GM21717 (cell line): ENCODE results near the gene FADS6.
"Not testable (repeated sequence)": the region's sequence is repeated elsewhere in the genome, so short reads cannot be mapped to it uniquely, and the experiment has no call there.

ENCODE experiments used
- ATAC-seq: cut with Tn5 transposase; IDR thresholded peaks from one replicate; pipeline ENCODE4 v1.9.1; 2021; ENCODE audit warnings: mild to moderate bottlenecking, moderate library complexity; ENCODE audit not compliant: unreplicated experiment

FADS6 gene

DNA sequence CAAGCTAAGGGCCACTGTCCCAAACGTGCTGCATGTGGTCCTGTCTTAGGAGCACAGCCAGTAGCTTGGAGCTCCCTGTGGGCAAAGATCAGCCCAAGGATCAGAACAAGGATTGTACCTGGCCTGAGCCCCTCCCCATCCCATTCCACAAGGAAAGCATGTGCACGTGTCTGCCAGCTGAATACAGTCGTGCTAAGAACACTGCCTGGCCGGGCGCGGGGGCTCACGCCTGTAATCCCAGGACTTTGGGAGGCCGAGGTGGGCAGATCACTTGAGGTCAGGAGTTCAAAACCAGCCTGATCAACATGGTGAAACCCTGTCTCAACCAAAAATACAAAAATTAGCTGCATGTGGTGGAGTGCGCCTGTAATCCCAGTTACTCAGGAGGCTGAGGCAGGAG is 23.4 kb downstream of the FADS6 start:
- not testable (repeated sequence) for ATAC-seq

DNA sequence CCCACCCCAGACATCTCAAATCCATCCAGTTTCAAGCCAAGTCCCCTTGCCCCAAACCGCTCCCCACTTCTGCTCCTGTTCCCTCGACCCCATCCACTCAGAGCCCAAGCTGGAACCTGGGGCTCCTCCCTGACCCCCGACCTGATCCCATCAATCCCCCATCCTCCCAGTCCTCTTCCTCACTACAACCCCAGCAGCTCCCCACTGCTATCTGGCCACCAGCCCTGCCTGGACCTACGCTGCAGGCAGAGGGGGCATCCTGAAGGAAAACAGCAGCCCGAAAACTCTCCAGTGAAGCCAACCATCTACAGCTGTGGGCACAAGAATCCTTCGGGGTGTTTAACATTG is 24.6 kb downstream of the FADS6 start:
- ATAC-seq = no peak

DNA sequence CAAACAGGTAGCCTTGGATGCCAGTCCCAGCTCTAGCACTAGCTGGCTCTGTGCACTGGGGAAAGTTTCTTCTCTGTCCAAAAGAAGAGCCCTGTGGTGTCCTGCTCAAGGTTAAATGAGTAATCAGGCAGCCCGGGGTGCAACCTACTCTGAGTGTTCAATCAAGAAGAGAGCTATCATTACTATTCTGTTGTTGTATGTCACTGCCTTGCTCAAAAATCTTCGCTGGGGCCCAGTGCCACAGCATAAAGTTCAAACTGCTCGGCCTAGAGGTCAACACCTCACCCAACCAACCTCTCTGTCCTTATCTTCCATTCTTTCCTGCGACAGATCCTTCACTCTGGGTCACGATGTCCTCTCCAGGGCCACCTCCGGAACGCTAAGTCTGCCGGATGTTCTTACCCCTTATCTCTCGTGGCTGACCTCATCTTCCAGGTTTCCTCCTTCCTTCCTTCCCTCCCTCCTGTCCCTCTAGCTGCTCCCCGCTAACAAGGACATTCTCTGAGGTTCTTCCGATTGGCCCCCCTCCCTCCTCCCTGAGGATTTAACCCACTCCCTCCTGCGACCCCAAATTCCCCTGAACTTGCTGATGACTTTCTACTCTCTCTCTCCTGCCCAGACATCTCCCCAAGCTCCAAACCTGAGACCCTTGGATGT is 25.1 kb downstream of the FADS6 start:
- no peak for ATAC-seq

DNA sequence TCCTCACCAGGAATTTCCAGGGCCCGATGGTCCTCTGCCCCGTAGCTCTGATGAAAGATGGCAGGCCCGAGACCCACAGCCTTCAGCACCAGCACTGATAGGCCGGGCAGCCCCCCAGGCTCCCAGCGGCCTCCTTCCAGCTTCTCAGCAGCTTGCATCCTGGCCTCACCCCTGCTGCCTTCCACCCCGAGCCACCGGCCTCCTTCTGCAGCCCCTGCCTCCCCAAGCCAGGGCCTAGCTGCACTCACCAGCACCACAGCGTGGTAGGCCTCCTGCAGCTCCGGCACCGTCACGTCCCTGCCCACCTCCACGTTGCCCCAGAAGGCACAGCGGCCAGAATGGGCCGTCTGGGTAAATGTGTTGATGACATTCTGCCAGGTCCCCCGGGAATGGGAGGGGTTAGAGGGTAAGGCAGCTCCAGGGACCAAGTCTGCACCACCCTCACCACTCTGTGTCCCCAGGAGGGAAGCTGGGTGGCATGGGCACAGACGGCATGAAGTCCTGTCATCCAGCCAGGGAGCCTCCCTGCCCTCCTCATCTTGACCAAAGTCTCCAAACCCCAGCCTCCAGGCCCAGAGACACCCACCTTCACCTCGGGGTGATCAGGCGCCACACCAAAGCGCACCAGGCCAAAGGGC is 27.1 kb downstream of the FADS6 start:
- ATAC-seq = no peak

DNA sequence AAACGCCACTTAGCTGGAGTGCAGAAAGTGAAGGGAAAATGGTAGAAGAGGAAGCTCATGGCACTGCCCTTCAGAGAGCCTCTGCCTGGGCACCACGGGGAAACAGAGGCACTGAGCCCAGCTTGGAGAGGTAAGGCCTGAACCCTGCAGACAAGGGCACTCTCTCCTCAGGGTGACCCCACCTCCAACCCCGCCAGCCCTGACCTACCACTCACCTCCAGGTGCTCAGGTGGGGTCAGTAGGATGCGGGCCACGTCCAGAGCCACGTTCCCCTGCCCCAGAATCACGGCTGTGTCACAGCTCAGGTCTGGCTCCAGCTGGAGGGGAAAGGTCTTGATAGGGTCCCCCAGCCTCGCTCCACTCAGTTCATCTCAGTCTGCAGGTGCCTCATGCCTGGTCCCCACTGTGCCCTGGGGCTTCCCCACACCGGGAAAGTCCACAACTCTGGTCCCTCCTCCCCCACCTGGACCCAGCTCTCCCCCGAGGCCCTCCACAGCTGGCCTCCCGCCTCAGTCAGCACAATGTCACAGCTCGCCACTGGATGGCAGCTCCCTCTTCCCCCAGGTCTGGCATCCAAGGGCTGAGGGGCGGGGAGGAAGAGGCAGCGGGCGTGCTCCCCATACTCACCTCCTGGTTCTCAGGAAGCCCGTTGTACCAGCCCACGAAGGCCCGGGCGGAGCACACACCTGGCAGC is 27.8 kb downstream of the FADS6 start:
- no peak for ATAC-seq

DNA sequence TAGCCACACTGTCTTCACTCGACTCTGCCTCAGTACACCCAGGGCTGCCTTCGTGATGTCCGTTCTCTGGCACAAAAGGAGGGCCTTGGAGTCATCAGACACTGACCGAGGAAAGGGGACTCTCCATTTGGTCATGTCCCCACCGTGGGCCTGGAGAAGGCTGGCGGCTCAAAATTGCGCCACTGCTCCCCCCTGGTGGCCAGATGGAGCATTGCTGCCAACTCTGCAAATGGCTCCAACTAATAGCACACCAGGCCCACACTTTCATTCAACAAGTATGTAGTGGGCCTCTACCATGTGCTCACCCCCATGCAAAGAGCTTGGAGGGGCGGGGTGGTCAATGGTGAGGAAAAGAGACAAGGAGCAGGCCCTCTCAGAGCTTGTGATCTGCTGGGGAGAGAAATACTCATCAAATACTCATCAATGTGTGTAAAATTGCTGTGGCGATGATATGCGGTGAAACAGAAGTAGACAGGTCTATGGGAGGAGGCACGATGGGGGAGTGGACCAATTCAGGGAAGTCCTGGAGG is 28.5 kb downstream of the FADS6 start:
- ATAC-seq = no peak

DNA sequence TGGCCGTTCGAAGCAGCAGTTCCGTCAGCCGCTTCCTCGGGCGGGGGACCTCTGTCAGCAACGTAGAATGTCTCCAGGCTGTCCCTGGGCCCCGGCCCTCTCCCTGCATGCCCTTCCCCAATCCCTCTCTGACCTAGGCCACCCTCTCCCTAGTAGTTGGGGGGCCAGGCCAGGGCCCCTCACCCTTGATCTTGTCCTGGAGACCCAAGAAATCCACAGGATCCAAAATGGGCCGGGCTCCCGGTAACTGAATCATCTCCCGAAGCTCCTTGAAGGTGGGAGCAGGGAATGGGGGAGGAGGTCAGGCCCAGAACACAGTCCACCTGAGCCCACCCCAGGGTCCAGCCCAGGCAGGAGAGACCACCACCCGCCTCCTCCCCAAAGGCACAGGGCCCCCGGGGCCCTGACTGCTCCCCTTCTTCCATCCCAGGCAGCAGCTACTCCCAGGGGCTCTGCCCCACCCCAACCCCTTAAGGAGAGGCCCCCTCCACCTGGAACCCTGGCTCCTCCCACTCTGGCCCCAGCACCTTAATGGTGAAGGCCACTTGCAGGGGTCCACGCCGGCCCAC is 29.1 kb downstream of the FADS6 start:
- no peak for ATAC-seq

DNA sequence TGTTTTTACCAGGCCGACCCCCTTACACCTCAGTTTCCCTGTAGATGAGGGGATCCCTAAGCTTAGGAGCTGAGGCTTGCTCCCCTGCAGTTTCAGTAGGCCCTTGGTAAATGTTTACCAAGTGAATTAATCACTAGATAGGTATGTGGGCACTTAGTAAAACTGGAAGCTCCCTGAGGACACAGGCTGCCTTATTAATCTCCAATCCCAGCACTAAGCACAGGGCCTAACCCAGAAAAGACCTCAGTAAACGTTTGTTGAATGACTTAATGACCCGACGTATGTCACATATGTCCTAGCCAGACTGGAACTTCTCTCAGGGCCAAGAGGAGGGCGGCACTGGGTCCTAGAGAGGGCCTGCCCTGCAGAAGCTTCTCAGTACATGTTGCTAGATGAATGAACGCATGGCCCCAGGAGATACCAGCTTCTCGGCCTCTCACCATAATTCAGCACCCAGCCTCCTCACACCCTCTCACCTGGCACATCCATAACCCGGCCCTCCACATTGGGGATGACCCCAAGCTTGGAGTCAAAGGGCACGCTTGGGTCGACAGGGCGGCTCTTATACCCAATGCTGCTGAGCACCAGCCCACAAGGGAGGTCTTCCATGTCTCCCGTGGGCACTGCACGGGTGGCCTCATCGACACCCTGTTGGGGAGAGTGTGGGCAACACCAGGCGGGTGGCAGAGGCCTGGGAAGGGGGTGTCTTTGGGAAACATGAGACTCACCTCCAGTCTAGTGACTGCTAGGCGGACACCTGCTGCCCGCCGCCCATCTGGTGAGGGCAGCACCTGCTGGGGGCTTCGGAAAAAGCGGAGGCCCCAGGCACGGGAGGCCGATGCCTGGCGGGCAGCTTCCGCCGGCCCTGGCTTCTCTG is 29.8 kb downstream of the FADS6 start:
- ATAC-seq = no peak

DNA sequence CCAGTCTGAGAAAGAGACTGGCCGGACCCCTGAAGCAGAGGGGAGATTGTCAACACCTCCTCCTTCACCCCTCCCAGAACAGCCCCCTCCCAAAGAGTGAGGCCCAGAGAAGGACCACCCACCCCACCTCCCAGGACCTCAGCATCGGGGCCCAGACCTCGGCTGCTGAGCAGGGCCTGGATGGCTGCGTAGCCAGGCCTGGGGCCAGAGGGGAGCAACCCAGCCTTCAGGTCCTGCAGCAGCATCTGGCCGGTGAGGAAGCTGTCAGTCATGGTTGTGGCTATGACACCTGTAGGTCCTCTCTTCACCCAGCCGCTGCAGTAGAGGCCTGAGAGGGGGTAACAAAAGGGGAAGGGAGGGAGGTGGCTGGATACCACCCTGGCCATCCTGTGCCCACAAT is 30.5 kb downstream of the FADS6 start:
- ATAC-seq = no peak

DNA sequence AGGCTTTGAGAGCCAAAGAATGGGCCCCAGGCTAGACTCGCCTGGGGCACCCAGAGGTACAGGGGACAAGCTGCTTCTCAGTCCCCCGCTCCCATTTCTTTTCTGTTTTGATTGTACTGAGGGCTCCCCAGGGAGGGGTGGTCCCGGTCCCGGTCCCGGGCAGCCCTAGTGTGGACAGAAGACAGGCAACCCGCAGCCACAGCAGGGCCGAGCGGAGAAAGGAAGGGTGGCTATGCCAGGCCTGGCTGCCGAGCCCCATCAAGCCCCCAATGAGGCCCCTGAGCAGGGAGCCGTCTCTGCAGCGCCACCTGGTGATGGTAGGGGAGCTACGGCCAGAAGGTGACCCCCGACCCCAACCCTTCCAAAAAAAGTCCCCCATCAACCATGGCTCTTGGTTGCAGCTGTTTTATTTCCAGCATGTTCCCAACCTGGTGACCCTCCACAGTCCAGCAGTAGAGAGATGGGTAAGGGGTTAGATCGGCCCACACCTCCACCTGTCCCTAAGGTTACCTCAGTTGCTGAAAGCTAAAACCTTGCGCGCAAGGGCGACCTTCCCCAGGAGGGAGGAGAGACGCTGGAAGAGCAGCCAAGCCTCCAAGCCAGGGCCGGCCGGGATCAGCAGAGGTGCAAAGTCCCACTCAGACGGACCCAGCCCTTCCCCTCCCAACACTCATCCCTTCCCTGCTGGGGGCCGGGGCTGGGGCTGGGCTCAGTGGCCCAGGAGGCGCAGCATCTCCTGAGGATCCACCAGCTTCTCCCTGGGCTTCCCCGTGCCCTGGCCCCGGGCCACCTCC is 31.1 kb downstream of the FADS6 start:
- ATAC-seq = no peak

DNA sequence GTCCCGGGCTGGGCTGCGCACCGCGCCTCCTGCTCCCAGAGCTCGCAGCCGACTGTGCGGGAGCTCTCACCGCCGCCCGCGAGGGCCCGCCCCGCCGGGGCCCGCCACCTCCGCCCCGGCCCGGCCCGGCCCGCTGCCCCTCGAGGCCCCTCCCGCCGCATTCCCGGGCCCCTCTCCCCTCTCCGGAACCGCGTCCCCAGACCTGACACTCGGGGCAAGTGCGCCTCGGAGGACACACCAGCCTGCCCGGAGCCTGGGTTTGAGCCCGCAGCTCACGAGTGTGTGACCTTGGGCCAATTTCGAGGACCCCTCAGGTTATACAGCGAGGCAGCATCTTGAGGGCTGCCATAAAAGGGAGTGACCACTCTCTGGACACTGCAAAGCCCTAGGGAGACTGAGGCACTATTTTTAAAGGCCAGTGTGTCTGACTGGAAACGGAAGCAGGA is 31.7 kb downstream of the FADS6 start:
- no peak for ATAC-seq

DNA sequence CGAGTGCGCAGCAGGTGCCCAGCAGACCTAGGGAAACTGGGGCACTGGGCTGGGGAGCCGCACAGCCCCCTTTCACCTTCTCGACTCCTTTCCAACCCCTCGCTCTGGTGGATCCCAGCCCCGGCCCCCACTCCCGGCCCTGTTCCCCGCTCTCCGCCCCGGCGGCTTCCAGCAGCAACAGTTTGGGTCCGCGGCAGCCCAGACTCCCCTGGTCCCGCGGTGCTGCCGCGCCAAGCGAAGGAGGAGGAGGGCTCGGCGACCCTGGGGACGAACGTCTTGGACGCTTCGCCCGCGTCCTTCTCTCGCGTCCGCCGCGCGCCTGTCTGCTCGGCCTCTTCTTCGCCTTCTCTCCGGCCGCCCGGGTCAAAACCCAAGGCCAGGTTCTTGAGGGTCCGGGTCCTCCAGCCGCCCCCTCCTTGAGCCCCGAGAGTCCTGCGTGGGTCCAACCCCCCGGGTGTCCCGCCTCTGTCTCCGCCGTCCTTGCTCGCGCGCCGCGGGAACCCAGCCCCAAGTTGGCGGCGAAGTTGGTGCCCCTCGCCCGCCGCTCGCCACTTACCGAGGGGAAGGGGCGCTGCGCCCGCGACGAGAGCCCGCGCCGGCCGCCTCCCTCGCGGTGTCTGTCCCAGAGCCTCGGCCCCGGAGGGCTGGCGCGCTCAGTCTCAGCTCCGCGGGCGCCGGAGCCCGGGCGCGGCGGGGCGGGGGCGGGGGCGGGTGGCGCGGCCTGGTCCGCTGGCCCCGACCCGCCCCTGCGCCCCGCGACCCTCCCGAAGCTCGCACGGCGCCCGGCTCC is 32.4 kb downstream of the FADS6 start:
- ATAC-seq = no peak

DNA sequence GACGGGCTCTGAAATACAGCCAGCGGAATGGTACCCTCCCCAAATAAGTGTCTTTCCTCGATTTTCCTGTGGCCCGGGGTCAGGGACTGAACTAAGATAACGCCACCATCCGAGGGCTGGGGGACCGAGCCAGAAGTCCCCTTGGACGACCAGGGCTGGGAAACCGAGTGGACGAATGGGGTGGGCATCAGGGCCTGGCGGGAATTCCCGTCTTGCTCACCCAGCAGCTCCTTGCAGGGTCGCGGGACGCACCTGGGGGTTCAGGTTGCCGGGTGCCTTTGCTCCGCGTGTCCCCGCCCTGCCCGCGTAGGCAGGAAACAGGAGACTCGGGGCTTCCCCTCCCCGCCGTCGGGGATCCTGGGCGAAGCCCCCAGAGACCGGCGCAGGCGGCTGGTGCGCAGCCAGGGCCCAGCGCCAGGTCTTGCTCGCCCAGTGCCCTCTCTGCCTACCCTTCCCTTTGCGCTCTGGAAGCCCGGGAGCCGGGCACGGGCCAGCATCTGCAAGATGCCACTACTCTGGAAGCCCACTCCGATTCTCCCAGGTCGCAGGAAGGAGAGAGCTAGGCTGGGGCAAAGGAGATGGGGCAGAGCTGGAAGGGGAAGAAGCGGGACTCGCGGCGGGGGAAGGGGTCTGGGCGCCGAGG is 33.1 kb downstream of the FADS6 start:
- no peak for ATAC-seq

DNA sequence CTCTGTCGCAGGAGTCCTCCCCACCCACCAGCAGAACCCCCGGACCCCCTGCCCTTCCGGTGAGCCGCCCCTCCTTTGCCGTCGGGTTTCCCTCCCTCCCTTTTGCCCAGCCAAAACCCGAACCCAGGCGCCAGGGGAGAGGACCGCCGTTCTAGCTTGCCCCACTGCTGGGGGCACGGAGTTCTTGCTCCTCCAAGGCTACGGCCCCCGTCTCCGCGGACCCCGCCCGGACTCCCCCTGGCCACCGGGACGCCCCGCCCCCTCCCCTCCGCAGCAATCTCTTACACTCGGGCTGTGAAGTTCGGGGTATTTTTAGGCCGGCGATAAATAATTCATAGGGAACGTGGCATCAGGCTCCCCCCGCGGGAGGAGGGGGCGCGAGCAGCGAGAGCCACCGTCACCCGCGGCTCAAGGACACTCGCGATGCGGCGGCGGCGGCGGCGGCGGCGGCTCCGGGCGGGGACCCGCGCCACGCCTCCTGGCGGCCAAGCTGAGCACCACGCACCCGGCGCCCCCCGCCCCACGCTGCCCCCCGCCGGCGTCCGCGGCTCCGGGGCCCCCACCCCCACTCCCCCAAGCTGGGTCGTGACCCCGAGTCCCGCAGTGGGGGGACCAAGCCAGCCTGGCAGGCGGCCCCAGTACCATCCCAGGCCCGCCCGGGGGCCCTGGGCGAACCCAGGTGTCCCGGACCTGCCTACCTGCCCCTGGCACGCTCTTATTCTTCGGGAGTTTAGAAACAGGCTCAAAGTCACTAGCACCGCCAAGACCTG is 33.8 kb downstream of the FADS6 start, which contains the start of gene GRIN2C:
TSS of gene GRIN2C (minus strand) at position 427 of the 770 bp plus-strand sequence. CDS start 4,793 bp downstream, outside the sequence.
- no peak for ATAC-seq

DNA sequence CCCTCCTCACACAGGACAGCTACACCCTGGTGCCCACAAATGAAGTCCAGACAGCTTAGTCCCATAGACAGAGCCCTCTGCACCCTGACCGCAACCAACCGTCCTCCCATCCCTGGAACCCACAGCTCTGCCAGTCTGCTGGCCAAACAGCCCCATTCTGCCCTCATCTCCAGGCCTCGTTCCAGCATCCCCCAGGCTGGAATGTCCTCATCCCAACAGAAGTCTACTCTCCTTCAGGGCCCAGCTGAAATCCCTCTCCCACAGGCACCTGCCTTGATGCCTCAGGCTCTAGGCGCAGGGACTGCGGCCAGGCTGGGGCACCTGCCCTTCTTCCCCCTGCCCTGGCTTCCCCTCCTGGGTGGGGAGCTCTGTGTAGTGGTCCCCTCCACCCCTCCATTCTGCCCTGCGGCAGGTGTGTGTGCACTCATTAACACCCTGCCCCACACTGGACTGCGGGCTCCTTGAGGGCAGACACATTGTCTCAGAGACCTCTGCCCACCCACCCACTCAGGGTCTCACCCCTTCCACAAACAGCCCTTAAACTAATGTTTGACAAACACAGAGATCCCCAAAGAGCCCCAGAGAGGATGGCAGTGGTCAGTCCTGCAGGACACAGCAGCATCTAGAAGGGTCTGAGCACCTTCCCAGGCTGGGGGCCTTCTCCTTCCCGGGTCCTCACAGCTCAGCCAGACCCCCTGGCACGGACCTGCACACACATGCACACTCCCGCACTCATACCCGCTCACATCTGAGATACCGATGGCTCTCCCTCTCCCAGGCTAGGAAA is 34.6 kb downstream of the FADS6 start:
- ATAC-seq = no peak

DNA sequence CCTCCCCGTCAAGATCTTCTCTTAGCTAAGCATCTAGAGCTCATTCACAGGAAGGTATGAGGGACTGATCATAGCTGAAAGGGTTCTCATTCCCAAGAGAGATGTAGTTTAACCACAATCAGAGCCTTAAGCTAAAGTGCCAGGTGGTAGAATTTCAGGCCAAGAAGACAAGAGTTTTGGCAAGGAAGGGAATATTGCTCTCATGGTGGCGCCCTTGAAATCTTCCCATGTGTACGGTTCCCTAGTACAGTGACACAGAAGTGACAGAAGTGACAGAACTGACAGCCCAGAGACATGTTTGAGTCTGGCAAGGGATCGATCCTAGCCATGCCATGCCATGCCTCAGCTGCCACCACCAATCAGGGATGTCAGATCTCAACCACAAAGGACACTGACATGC is 36.2 kb downstream of the FADS6 start:
- no peak for ATAC-seq

DNA sequence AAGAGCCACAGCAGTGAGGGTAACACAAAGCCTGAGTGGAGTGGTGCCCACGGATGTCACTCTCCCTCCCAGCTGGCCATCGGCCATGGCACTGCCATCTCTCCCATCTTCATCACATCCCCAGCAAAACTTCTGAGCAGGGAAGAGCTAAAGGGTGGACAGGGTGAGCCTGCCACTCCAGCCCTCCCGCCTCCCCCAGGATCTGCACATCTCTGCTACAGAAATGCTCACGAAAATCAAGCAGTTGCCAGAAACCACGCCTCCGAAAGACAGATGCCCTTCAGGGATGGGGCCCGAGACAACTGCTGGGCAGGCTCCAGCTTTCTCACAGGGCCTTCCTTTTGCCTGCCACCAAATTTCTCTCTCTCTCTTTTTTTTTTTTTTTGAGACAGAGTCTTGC is 37.3 kb downstream of the FADS6 start:
- ATAC-seq = no peak
